ENCODE measurements around the gene KBTBD2. TPM values are rescaled to one million over a fixed set of nuclear protein-coding genes. Genes with fewer than 3 reads are reported as not detected.

Gene KBTBD2
- total RNA-seq, 2 experiments from 2014 or later = 22.4 to 23.0 TPM

GRCh38 chr7:32916006-32916405, 24.4 kb upstream of the KBTBD2 start:
- Mint-ChIP-seq H3K36me3 (ENCODE audit: low read depth) (no peaks in the 10 kb centered on the region), H3K4me3 (no peak overlapping the region), H3K27me3 (no peaks in the 10 kb centered on the region), H3K27ac (no peak overlapping the region), H3K4me1 (ENCODE audit: low read depth) (peaks cover 14% of the 10 kb centered on the region), H3K9me3 (no peaks in the 10 kb centered on the region)
- TF ChIP-seq CTCF (IDR thresholded peaks at IDR 0.05) = no peak
- CTCF ChIA-PET = no interaction called here
- DNase-seq = no peak
- intact Hi-C loops (cut with micrococcal nuclease) = no loop called here
- no peak for ATAC-seq
- POLR2A ChIA-PET = no interaction called here

DNA sequence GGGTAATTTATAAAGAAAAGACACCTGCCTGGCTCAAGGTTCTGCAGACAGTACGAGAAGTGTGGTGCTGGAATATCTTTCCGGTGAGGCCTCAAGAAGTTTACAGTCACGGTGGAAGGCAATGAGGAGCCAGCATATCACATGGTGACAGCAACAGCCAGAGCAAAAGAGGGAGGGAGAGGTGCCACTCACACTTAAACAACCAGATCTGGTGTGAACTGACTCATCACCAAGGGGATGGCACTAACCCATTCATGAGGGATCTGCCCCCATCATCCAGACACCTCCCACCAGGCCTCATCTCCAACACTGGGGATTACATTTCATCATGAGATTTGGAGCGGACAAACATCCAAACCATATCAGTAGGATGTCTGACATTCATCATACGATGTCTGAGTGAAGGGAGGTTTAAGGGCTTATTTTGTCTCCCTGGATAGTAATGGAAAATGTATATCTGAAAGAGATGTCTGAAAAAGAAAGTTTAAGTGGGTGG, 23.5 kb upstream of the KBTBD2 start:
- ChIA-PET CTCF (no interaction called here), POLR2A (no interaction called here)
- H3K4me3 Mint-ChIP-seq = no peak overlapping the region
- DNase-seq = peak; percentile 39
- H3K9me3 Mint-ChIP-seq = no peaks in the 10 kb centered on the region
- H3K27me3 Mint-ChIP-seq = no peaks in the 10 kb centered on the region
- peak; percentile 93 for ATAC-seq
- peak overlapping the region; percentile 17 for H3K27ac Mint-ChIP-seq
- intact Hi-C loops (cut with micrococcal nuclease) = no loop called here
- H3K36me3 Mint-ChIP-seq (ENCODE audit: low read depth) = no peaks in the 10 kb centered on the region
- peaks cover 14% of the 10 kb centered on the region for H3K4me1 Mint-ChIP-seq (ENCODE audit: low read depth)
- no peak for TF ChIP-seq CTCF (IDR thresholded peaks at IDR 0.05)

DNA sequence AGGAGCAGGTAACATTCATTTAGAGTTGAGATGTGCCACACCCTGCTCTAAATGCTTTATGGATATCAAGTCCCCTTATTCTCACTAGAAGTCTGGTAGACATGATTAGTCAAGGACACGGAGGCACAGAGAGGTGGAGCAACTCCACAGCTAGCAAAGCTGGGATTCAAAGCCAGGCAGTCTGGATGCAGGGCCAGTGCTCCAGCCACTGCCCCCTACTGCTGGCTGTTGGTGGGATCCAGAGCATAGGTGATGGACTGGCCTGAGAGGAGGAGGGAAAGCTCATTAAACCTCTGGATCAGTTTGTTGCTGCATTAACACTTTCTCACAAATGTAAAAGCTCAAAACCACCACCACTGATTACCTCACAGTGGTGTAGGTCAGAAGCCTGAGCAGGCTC, 22.6 kb upstream of the KBTBD2 start:
- Mint-ChIP-seq H3K36me3 (ENCODE audit: low read depth) (no peaks in the 10 kb centered on the region), H3K4me1 (ENCODE audit: low read depth) (peaks cover 14% of the 10 kb centered on the region), H3K9me3 (no peaks in the 10 kb centered on the region), H3K27me3 (no peaks in the 10 kb centered on the region), H3K27ac (no peak overlapping the region), H3K4me3 (no peak overlapping the region)
- intact Hi-C loops (cut with micrococcal nuclease) = no loop called here
- CTCF ChIA-PET = no interaction called here
- no peak for TF ChIP-seq CTCF (IDR thresholded peaks at IDR 0.05)
- POLR2A ChIA-PET = interaction anchor here (1.2 kb wide), 1 partner anchor 21 kb away, joined by 4 read pairs; no protein-coding TSS in a partner anchor
- ATAC-seq (no peak), DNase-seq (no peak)

DNA sequence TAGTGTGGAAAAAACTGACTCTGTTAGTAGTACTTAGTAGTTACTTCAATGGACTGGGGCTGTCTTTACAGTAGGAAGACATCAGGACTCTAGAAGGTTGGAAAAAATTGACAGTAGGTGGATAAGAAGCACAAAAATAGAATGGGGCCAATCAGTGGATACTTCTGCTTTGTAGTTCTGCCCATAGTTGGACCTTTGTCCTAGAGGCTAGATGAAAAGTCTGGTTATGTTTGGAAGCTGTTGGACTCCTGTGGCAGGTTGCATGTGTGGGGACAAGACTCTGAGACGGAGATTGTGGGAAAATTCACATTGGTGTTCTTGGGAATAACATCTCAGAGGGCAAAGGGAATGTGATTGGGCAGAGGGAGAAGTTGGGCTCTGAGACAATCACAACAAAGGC, 18.6 kb upstream of the KBTBD2 start:
- no peak for DNase-seq
- Mint-ChIP-seq H3K36me3 (ENCODE audit: low read depth) (no peaks in the 10 kb centered on the region), H3K27me3 (no peaks in the 10 kb centered on the region), H3K9me3 (no peaks in the 10 kb centered on the region), H3K4me1 (ENCODE audit: low read depth) (peaks cover 14% of the 10 kb centered on the region), H3K4me3 (no peak overlapping the region), H3K27ac (no peak overlapping the region)
- POLR2A ChIA-PET = no interaction called here
- CTCF ChIA-PET = no interaction called here
- no peak for TF ChIP-seq CTCF (IDR thresholded peaks at IDR 0.05)
- ATAC-seq = no peak
- intact Hi-C loops (cut with micrococcal nuclease) = no loop called here

- peak overlapping the region; percentile 72 for H3K4me3 Mint-ChIP-seq
- POLR2A ChIA-PET = interaction anchor here (0.6 to 2.2 kb wide), 6 partner anchors 12 to 157 kb away, joined by 3 to 21 read pairs (median 4); partner anchors contain the start of genes KBTBD2 and NT5C3A
Measured at GRCh38 chr7:32905175-32905662, 13.7 kb upstream of the KBTBD2 start.

More at GRCh38 chr7:32905175-32905662, 13.7 kb upstream of the KBTBD2 start:
- TF ChIP-seq CTCF (IDR thresholded peaks at IDR 0.05) = no peak
- H3K36me3 Mint-ChIP-seq (ENCODE audit: low read depth) = no peaks in the 10 kb centered on the region
- peak overlapping the region; percentile 91 for H3K27ac Mint-ChIP-seq
- peaks cover 14% of the 10 kb centered on the region for H3K4me1 Mint-ChIP-seq (ENCODE audit: low read depth)
- intact Hi-C loops (cut with micrococcal nuclease) = loop anchor here (1.0 kb wide), 1 partner anchor 13 kb away; no protein-coding TSS in a partner anchor
- CTCF ChIA-PET = interaction anchor here (1.1 to 5.8 kb wide), 4 partner anchors 12 to 58 kb away, joined by 3 to 30 read pairs (median 8); no protein-coding TSS in a partner anchor
- H3K27me3 Mint-ChIP-seq = no peaks in the 10 kb centered on the region
- peak; percentile 93 for ATAC-seq
- H3K9me3 Mint-ChIP-seq = no peaks in the 10 kb centered on the region
- DNase-seq = peak; percentile 91

All from activated CD8-positive, alpha-beta T cell treated with anti-CD3 and anti-CD28 coated beads for 36 hours (primary cell).